HepG2 (cell line): ENCODE results near the gene ATXN3L.

Experiments used
- CEBPZ ChIP-seq: IDR thresholded peaks from 2 replicates; pipeline ENCODE4 v1.6.1; 2012; ENCODE audit warnings: low read length, improper control_type of control experiment
- FOXP1 ChIP-seq, 2 experiments: fragments of 450-650 bp in 1 of 2; IDR thresholded peaks; 2 replicates each; pipeline ENCODE4 v1.6.1; 2017 to 2018; ENCODE audit warnings: antibody characterized with exemption in 1 of 2
- MEF2D ChIP-seq: sonication (generic); formaldehyde crosslinking; IDR thresholded peaks from 2 replicates; pipeline ENCODE4 v1.5.1; 2020; ENCODE audit warnings: mild to moderate bottlenecking, missing genetic modification reagents
- MTA3 ChIP-seq: sonication (generic); formaldehyde crosslinking; IDR thresholded peaks from 2 replicates; pipeline ENCODE4 v1.4.0; 2020; ENCODE audit warnings: missing genetic modification reagents
- PBX3 ChIP-seq: sonication (generic); formaldehyde crosslinking; IDR thresholded peaks from 2 replicates; pipeline ENCODE4 v1.8.1; 2023; ENCODE audit warnings: missing genetic modification reagents, inconsistent platforms, borderline replicate concordance
- RBFOX2 ChIP-seq: fragments of 200-400 bp; formaldehyde crosslinking; IDR thresholded peaks from 2 replicates; pipeline ENCODE4 v1.6.1; 2017; ENCODE audit warnings: low read depth, mild to moderate bottlenecking, low read length
- RBM22 ChIP-seq: fragments of 200-400 bp; formaldehyde crosslinking; optimal IDR thresholded peaks from 2 replicates; pipeline ENCODE3; 2017; ENCODE audit warnings: mild to moderate bottlenecking, low read length, moderate library complexity
- REPIN1 ChIP-seq: sonication (generic); formaldehyde crosslinking; IDR thresholded peaks from 2 replicates; pipeline ENCODE4 v1.8.0; 2022; ENCODE audit warnings: missing genetic modification reagents, low read depth, mild to moderate bottlenecking, borderline replicate concordance
- TARDBP ChIP-seq: sonication (generic); formaldehyde crosslinking; IDR thresholded peaks from 2 replicates; pipeline ENCODE4 v1.8.0; 2022; ENCODE audit warnings: mild to moderate bottlenecking, missing genetic modification reagents
- TBP ChIP-seq: sonication (generic); formaldehyde crosslinking; IDR thresholded peaks from 2 replicates; pipeline ENCODE4 v1.5.0; 2020; ENCODE audit warnings: missing genetic modification reagents
- TOE1 ChIP-seq: sonication (generic); formaldehyde crosslinking; IDR thresholded peaks from 2 replicates; pipeline ENCODE4 v1.4.0; 2020; ENCODE audit warnings: mild to moderate bottlenecking, missing genetic modification reagents
- ZNF430 ChIP-seq: sonication (generic); formaldehyde crosslinking; IDR thresholded peaks from 2 replicates; pipeline ENCODE4 v1.9.0; 2021; ENCODE audit warnings: mild to moderate bottlenecking, missing genetic modification reagents
- ZNF746 ChIP-seq: sonication (generic); formaldehyde crosslinking; IDR thresholded peaks from 2 replicates; pipeline ENCODE4 v1.8.0; 2022; ENCODE audit warnings: mild to moderate bottlenecking, missing genetic modification reagents

GRCh38 chrX:13319953-13320352 is at the start of gene ATXN3L:
- no peak for TF ChIP-seq RBFOX2
- no peak for TF ChIP-seq ZNF746
- no peak for TF ChIP-seq MEF2D
- no peak for TF ChIP-seq REPIN1 (CRISPR knock-in tag)
- no peak for TF ChIP-seq MTA3 (CRISPR knock-in tag)
- TF ChIP-seq FOXP1 (IDR thresholded peaks at IDR 0.05) = no peak
- no peak for TF ChIP-seq FOXP1 (CRISPR knock-in tag; IDR thresholded peaks at IDR 0.05)
- TF ChIP-seq RBM22 = no peak
- TF ChIP-seq PBX3 (CRISPR knock-in tag) = no peak
- TF ChIP-seq TBP (CRISPR knock-in tag) = no peak
- no peak for TF ChIP-seq TOE1 (CRISPR knock-in tag)
- no peak for TF ChIP-seq CEBPZ
- no peak for TF ChIP-seq TARDBP
- TF ChIP-seq ZNF430 (CRISPR knock-in tag) = no peak
